HEK293 (cell line): ENCODE results near the gene B4GALT2.

Source experiments
- CTCF ChIA-PET: fragments of 350-600 bp; formaldehyde crosslinking; extraction: SDS; loops from one replicate; lab custom pipeline; 2021; ENCODE audit warnings: antibody characterized with exemption; lab: Yijun Ruan, JAX
- POLR2A ChIA-PET: fragments of 300-600 bp; formaldehyde crosslinking; extraction: SDS; loops from one replicate; lab custom pipeline; 2020; ENCODE audit warnings: antibody characterized with exemption, inconsistent platforms; lab: Yijun Ruan, JAX
- H3K27ac ChIP-seq: fragments of 200-500 bp; sonication (Bioruptor generic); 2 replicates; pipeline ENCODE4 v1.5.1; 2014; ENCODE audit warnings: low read depth, low read length, control low read depth, inconsistent platforms; ENCODE audit errors: extremely low read depth
- H3K36me3 ChIP-seq, 2 experiments: fragments of 200-500 bp in 1 of 2; sonication (Bioruptor generic) in 1 of 2; 1 replicate in 1 of 2; 2 replicates in 1 of 2; pipeline ENCODE4 v1.5.1; 2014 to 2017; ENCODE audit warnings: inconsistent platforms in 2 of 2, low read length in 2 of 2; ENCODE audit not compliant: control insufficient read depth in 2 of 2, insufficient read depth in 1 of 2
- H3K4me1 ChIP-seq: fragments of 200-500 bp; sonication (Bioruptor generic); 2 replicates; pipeline ENCODE4 v1.5.1; 2014; ENCODE audit warnings: mild to moderate bottlenecking, low read length, inconsistent platforms; ENCODE audit not compliant: control insufficient read depth, insufficient read depth
- H3K4me3 ChIP-seq: 2 replicates; pipeline ENCODE4 v1.5.1; 2011; ENCODE audit warnings: low read depth, mild to moderate bottlenecking, control low read depth, low read length, moderate library complexity
- H3K9me3 ChIP-seq: fragments of 200-500 bp; sonication (Bioruptor generic); 2 replicates; pipeline ENCODE4 v1.5.1; 2014; ENCODE audit warnings: low read depth, low read length, inconsistent platforms; ENCODE audit not compliant: control insufficient read depth, insufficient read depth
- BCL6B ChIP-seq: fragments of 450-650 bp; formaldehyde crosslinking; IDR thresholded peaks from 2 replicates; pipeline ENCODE4 v1.5.1; 2017; ENCODE audit warnings: missing biosample characterization, missing genetic modification characterization
- INSM2 ChIP-seq: fragments of 450-650 bp; formaldehyde crosslinking; IDR thresholded peaks from 2 replicates; pipeline ENCODE4 v1.5.1; 2016; ENCODE audit warnings: missing biosample characterization, missing genetic modification characterization
- KLF1 ChIP-seq: fragments of 450-650 bp; formaldehyde crosslinking; IDR thresholded peaks from 2 replicates; pipeline ENCODE4 v1.5.1; 2016; ENCODE audit warnings: missing biosample characterization, missing genetic modification characterization
- KLF17 ChIP-seq: fragments of 450-650 bp; formaldehyde crosslinking; IDR thresholded peaks from 2 replicates; pipeline ENCODE4 v1.5.1; 2016; ENCODE audit warnings: missing biosample characterization, missing genetic modification characterization
- SCRT1 ChIP-seq: fragments of 450-650 bp; formaldehyde crosslinking; IDR thresholded peaks from 2 replicates; pipeline ENCODE4 v1.5.1; 2016; ENCODE audit warnings: missing biosample characterization, missing genetic modification characterization, borderline replicate concordance
- ZIC2 ChIP-seq: fragments of 450-650 bp; formaldehyde crosslinking; IDR thresholded peaks from 2 replicates; pipeline ENCODE4 v1.5.1; 2016; ENCODE audit warnings: missing biosample characterization, missing genetic modification characterization
- ZNF23 ChIP-seq: fragments of 450-650 bp; formaldehyde crosslinking; IDR thresholded peaks from 2 replicates; pipeline ENCODE4 v1.5.1; 2016; ENCODE audit warnings: missing biosample characterization, missing genetic modification characterization, borderline replicate concordance
- ZNF311 ChIP-seq: fragments of 450-650 bp; formaldehyde crosslinking; IDR thresholded peaks from 2 replicates; pipeline ENCODE4 v1.5.1; 2017; ENCODE audit warnings: missing biosample characterization, missing genetic modification characterization, borderline replicate concordance
- ZNF362 ChIP-seq: fragments of 450-650 bp; formaldehyde crosslinking; IDR thresholded peaks from 2 replicates; pipeline ENCODE4 v1.5.1; 2016; ENCODE audit warnings: missing biosample characterization, missing genetic modification characterization
- ZNF398 ChIP-seq: fragments of 450-650 bp; formaldehyde crosslinking; IDR thresholded peaks from 2 replicates; pipeline ENCODE4 v1.5.1; 2017; ENCODE audit warnings: missing biosample characterization, missing genetic modification characterization
- ZNF416 ChIP-seq: fragments of 450-650 bp; formaldehyde crosslinking; IDR thresholded peaks from 2 replicates; pipeline ENCODE4 v1.5.1; 2016; ENCODE audit warnings: missing biosample characterization, missing genetic modification characterization
- ZNF521 ChIP-seq: fragments of 450-650 bp; formaldehyde crosslinking; IDR thresholded peaks from 2 replicates; pipeline ENCODE4 v1.5.1; 2017; ENCODE audit warnings: missing biosample characterization, mild to moderate bottlenecking, missing genetic modification characterization
- ZNF544 ChIP-seq: fragments of 450-650 bp; formaldehyde crosslinking; IDR thresholded peaks from 2 replicates; pipeline ENCODE4 v1.5.0; 2017; ENCODE audit warnings: missing biosample characterization, missing genetic modification characterization
- ZNF626 ChIP-seq: fragments of 450-650 bp; sonication (Bioruptor Pico); formaldehyde crosslinking; IDR thresholded peaks from 2 replicates; pipeline ENCODE4 v1.5.1; 2018; ENCODE audit warnings: missing biosample characterization, missing genetic modification characterization, inconsistent platforms
- ZXDB ChIP-seq: fragments of 450-650 bp; formaldehyde crosslinking; IDR thresholded peaks from 2 replicates; pipeline ENCODE4 v1.5.1; 2016; ENCODE audit warnings: missing biosample characterization, missing genetic modification characterization

The B4GALT2 gene

GRCh38 chr1:44013949-44014348 is 34.9 kb downstream of the B4GALT2 start:
- Histone ChIP-seq H3K9me3 (no peaks in the 10 kb centered on the region), H3K4me1 (no peaks in the 10 kb centered on the region), H3K4me3 (no peak overlapping the region), H3K27ac (no peak overlapping the region), H3K36me3 (no peaks in the 10 kb centered on the region)
- TF ChIP-seq ZIC2 (tag by site-specific recombination): peak; percentile 98
- no peak for TF ChIP-seq ZNF544 (tag by site-specific recombination)
- 0 out of 2 replicates have a peak, but pooled peaks have one; percentile 37 for TF ChIP-seq ZNF398 (tag by site-specific recombination)
- CTCF ChIA-PET: interaction anchor here (0.6 to 3.4 kb wide), 7 partner anchors 8 to 250 kb away, joined by 4 to 20 read pairs (median 6); no protein-coding TSS in a partner anchor
- POLR2A ChIA-PET: interaction anchor here (1.6 kb wide), 1 partner anchor 22 kb away, joined by 4 read pairs; no protein-coding TSS in a partner anchor

- Histone ChIP-seq H3K4me1 (no peaks in the 10 kb centered on the region), H3K27ac (no peak overlapping the region), H3K4me3 (no peak overlapping the region), H3K36me3 (no peaks in the 10 kb centered on the region), H3K9me3 (no peaks in the 10 kb centered on the region)
- ChIA-PET CTCF (interaction anchor here (0.7 to 3.4 kb wide), 7 partner anchors 8 to 485 kb away, joined by 3 to 20 read pairs (median 6); no protein-coding TSS in a partner anchor), POLR2A (interaction anchor here (1.6 kb wide), 1 partner anchor 22 kb away, joined by 4 read pairs; no protein-coding TSS in a partner anchor)
- peak; percentile 65; the same call in 1 of the 2 replicates for TF ChIP-seq KLF1 (tag by site-specific recombination)
- TF ChIP-seq KLF17 (tag by site-specific recombination): 0 out of 2 replicates have a peak, but pooled peaks have one; percentile 25
- 0 out of 2 replicates have a peak, but pooled peaks have one; percentile 10 for TF ChIP-seq ZIC2 (tag by site-specific recombination)
- no peak for TF ChIP-seq ZNF311 (tag by site-specific recombination)
Measured at GRCh38 chr1:44014365-44015104, 35.5 kb downstream of the B4GALT2 start.

- H3K27ac ChIP-seq: no peak overlapping the region
- H3K9me3 ChIP-seq: no peaks in the 10 kb centered on the region
- no peaks in the 10 kb centered on the region for H3K4me1 ChIP-seq
- H3K4me3 ChIP-seq: no peak overlapping the region
- ChIA-PET POLR2A (no interaction called here), CTCF (interaction anchor here (0.7 to 3.4 kb wide), 5 partner anchors 9 to 485 kb away, joined by 3 to 20 read pairs (median 6); no protein-coding TSS in a partner anchor)
- no peak for TF ChIP-seq ZNF23 (tag by site-specific recombination)
- no peak for TF ChIP-seq INSM2 (tag by site-specific recombination)
- TF ChIP-seq ZNF626 (tag by site-specific recombination): no peak
- no peak for TF ChIP-seq BCL6B (tag by site-specific recombination)
- TF ChIP-seq SCRT1 (tag by site-specific recombination): no peak
- no peak for TF ChIP-seq ZNF416 (tag by site-specific recombination)
- TF ChIP-seq ZXDB (tag by site-specific recombination): no peak
- no peak for TF ChIP-seq ZNF521 (tag by site-specific recombination)
- no peak for TF ChIP-seq ZIC2 (tag by site-specific recombination)
- no peak for TF ChIP-seq ZNF362
- H3K36me3 ChIP-seq: no peaks in the 10 kb centered on the region
Measured at GRCh38 chr1:44015206-44015605, 36.2 kb downstream of the B4GALT2 start.
